NB4 (cell line): ENCODE results near the gene EIF3M.

ENCODE experiments used
- CTCF ChIP-seq: IDR thresholded peaks from one replicate; pipeline ENCODE4 v1.5.1; 2012; ENCODE audit warnings: low read depth, low read length
- POLR2A ChIP-seq: IDR thresholded peaks from 2 replicates; pipeline ENCODE4 v1.6.1; 2011; ENCODE audit warnings: mild to moderate bottlenecking; ENCODE audit not compliant: insufficient read length; ENCODE audit errors: extremely low read depth

GRCh38 chr11:32555895-32556294 lies 27.7 kb upstream of the EIF3M start:
- TF ChIP-seq POLR2A (no peak), CTCF (no peak)
